HCT116 (cell line): Measurements from ENCODE around the gene MCF2L2. TPM values are rescaled to one million over a fixed set of nuclear protein-coding genes. Genes with fewer than 3 reads are reported as not detected.

Source experiments
- ATAC-seq: fragments of 200-7000 bp; cut with Tn5 transposase; 2 replicates; pipeline ENCODE4 v1.9.1; 2020; ENCODE audit warnings: mild to moderate bottlenecking, moderate library complexity
- BruUV-seq: library from RNA; stranded (reverse); fragments of 400-500 nt; replicated peaks from 2 replicates; lab custom pipeline; 2021; lab: Mats Ljungman, UMichigan
- CTCF ChIA-PET: fragments of 300-600 bp; sonication (Branson Sonifier 250); formaldehyde crosslinking; loops from one replicate; lab custom pipeline; 2021; ENCODE audit warnings: antibody characterized with exemption; lab: Charles Lee
- POLR2A ChIA-PET: fragments of 300-600, 350-600 bp; sonication (Branson Sonifier 250); formaldehyde crosslinking; loops from one replicate; lab custom pipeline; 2021; ENCODE audit warnings: antibody characterized with exemption; lab: Charles Lee
- RAD21 ChIA-PET, 2 experiments: fragments of 300-600 bp; sonication (Branson Sonifier 250); formaldehyde crosslinking; loops; one replicate each; lab custom pipeline; 2023; ENCODE audit warnings: low total read pairs in 2 of 2; ENCODE audit not compliant: uncharacterized antibody in 2 of 2, unreplicated experiment in 2 of 2, low non-redundant PET in 1 of 2; lab: Charles Lee
- DNase-seq: peaks from one replicate; pipeline ENCODE4 v3.0.0-alpha.2; 2010; ENCODE audit warnings: low read depth, low spot score
- H2AFZ ChIP-seq: fragments of 200-600 bp; shearing (Covaris generic), sonication (generic); 2 replicates; pipeline ENCODE4 v1.6.1; 2017; ENCODE audit warnings: low read depth, mixed run types, mixed read lengths, antibody characterized with exemption, low read length; ENCODE audit not compliant: poor library complexity, severe bottlenecking
- H3K27ac ChIP-seq: 2 replicates; pipeline ENCODE4 v1.5.1; 2012; ENCODE audit warnings: low read depth, low read length
- H3K27me3 ChIP-seq: fragments of 200-600 bp; sonication (generic); 2 replicates; pipeline ENCODE4 v1.6.1; 2016; ENCODE audit warnings: mixed run types, low read length, mixed read lengths; ENCODE audit not compliant: insufficient read depth
- H3K36me3 ChIP-seq, 2 experiments: fragments of 200-500 bp in 1 of 2; fragments of 200-600 bp in 1 of 2; sonication (Bioruptor generic) in 1 of 2; sonication (generic) in 1 of 2; 2 replicates each; pipeline versions ENCODE4 v1.5.1 to v1.6.1; 2014 to 2016; ENCODE audit warnings: low read length in 2 of 2, inconsistent platforms in 1 of 2, mixed read lengths in 1 of 2, mixed run types in 1 of 2; ENCODE audit not compliant: insufficient read depth in 2 of 2, control insufficient read depth in 1 of 2
- H3K4me1 ChIP-seq, 2 experiments: fragments of 200-600 bp in 1 of 2; sonication (generic) in 1 of 2; 2 replicates each; pipeline versions ENCODE4 v1.5.1 to v1.6.1; 2012 to 2017; ENCODE audit warnings: low read length in 2 of 2, inconsistent platforms in 1 of 2, mild to moderate bottlenecking in 1 of 2, mixed read lengths in 1 of 2, mixed run types in 1 of 2, moderate library complexity in 1 of 2; ENCODE audit not compliant: insufficient read depth in 2 of 2, control insufficient read depth in 1 of 2
- H3K4me2 ChIP-seq: fragments of 200-600 bp; sonication (generic); 2 replicates; pipeline ENCODE4 v1.6.1; 2017; ENCODE audit warnings: mixed run types, low read length, mixed read lengths
- H3K4me3 ChIP-seq, 2 experiments: fragments of 200-600 bp in 1 of 2; sonication (generic) in 1 of 2; replicated peaks in 1 of 2; 2 replicates each; pipeline ENCODE4 v1.5.1; 2011 to 2016; ENCODE audit warnings: low read length in 2 of 2, control low read depth in 1 of 2, low read depth in 1 of 2, mild to moderate bottlenecking in 1 of 2, mixed read lengths in 1 of 2, mixed run types in 1 of 2
- H3K79me2 ChIP-seq: fragments of 200-600 bp; sonication (generic); 2 replicates; pipeline ENCODE4 v1.6.1; 2017; ENCODE audit warnings: mild to moderate bottlenecking, mixed run types, low read length, moderate library complexity, mixed read lengths; ENCODE audit not compliant: insufficient read depth
- H3K9ac ChIP-seq: fragments of 200-600 bp; sonication (generic); 2 replicates; pipeline ENCODE4 v1.6.1; 2016; ENCODE audit warnings: low read length, mixed read lengths
- H3K9me2 ChIP-seq: fragments of 200-600 bp; sonication (generic), shearing (Covaris generic); 2 replicates; pipeline ENCODE4 v1.6.1; 2017; ENCODE audit warnings: mixed run types, mild to moderate bottlenecking, moderate library complexity; ENCODE audit not compliant: insufficient read depth
- H3K9me3 ChIP-seq, 2 experiments: fragments of 200-500 bp in 1 of 2; fragments of 200-600 bp in 1 of 2; sonication (Bioruptor generic) in 1 of 2; sonication (generic) in 1 of 2; 2 replicates each; pipeline ENCODE4 v1.6.1; 2014 to 2017; ENCODE audit warnings: low read length in 2 of 2, mixed read lengths in 2 of 2, inconsistent platforms in 1 of 2, low read depth in 1 of 2, mild to moderate bottlenecking in 1 of 2, mixed run types in 1 of 2, moderate library complexity in 1 of 2; ENCODE audit not compliant: control insufficient read depth in 1 of 2, insufficient read depth in 1 of 2
- H4K20me1 ChIP-seq: fragments of 200-600 bp; sonication (generic), shearing (Covaris generic); 2 replicates; pipeline ENCODE4 v1.6.1; 2017; ENCODE audit warnings: mixed run types, mild to moderate bottlenecking, moderate library complexity; ENCODE audit not compliant: insufficient read depth
- CBX3 ChIP-seq: IDR thresholded peaks from 2 replicates; pipeline ENCODE4 v1.6.1; 2012; ENCODE audit warnings: low read depth
- EGR1 ChIP-seq: IDR thresholded peaks from 2 replicates; pipeline ENCODE4 v1.6.1; 2012; ENCODE audit warnings: low read depth
- ELF1 ChIP-seq: IDR thresholded peaks from 2 replicates; pipeline ENCODE4 v1.6.1; 2012; ENCODE audit warnings: low read depth, borderline replicate concordance
- EZH2 ChIP-seq: fragments of 200-600 bp; sonication (generic); IDR thresholded peaks from 2 replicates; pipeline ENCODE4 v1.6.1; 2017; ENCODE audit warnings: antibody characterized with exemption, mixed run types
- POLR2A ChIP-seq: IDR thresholded peaks from 2 replicates; pipeline ENCODE4 v1.7.0; 2011; ENCODE audit warnings: borderline replicate concordance; ENCODE audit not compliant: insufficient read depth, insufficient read length; ENCODE audit errors: extremely low read depth
- RAD21 ChIP-seq: IDR thresholded peaks from 2 replicates; pipeline ENCODE4 v1.6.1; 2012; ENCODE audit warnings: low read depth, mild to moderate bottlenecking
- SIN3A ChIP-seq: IDR thresholded peaks from 2 replicates; pipeline ENCODE4 v1.6.1; 2012; ENCODE audit warnings: low read depth
- SRF ChIP-seq: IDR thresholded peaks from 2 replicates; pipeline ENCODE4 v1.6.1; 2012; ENCODE audit warnings: low read depth
- TCF7L2 ChIP-seq: IDR thresholded peaks from 2 replicates; pipeline ENCODE4 v1.7.0; 2011; ENCODE audit warnings: borderline replicate concordance, inconsistent platforms; ENCODE audit not compliant: insufficient read depth, insufficient read length; ENCODE audit errors: extremely low read depth
- YY1 ChIP-seq: IDR thresholded peaks from 2 replicates; pipeline ENCODE4 v1.6.1; 2011; ENCODE audit warnings: low read length, low read depth, moderate library complexity, mild to moderate bottlenecking; ENCODE audit not compliant: insufficient replicate concordance; ENCODE audit errors: extremely low read depth
- ZFX ChIP-seq: fragments of 450-650 bp; IDR thresholded peaks from 2 replicates; pipeline ENCODE4 v1.6.1; 2017
- intact Hi-C: fragments of 100-400 bp; cut with micrococcal nuclease; formaldehyde crosslinking; loops from 2 replicates; pipeline ENCODE4 v1.10.0; 2022
- total RNA-seq: library from RNA; stranded (reverse); gene quantifications from one replicate; pipeline ENCODE4 v1.2.1, GENCODE V29; 2021; ENCODE audit not compliant: unreplicated experiment
- TF ChIP-seq, protein P1 (sequence below): IDR thresholded peaks from 2 replicates; pipeline ENCODE4 v1.6.1; 2012
- TF ChIP-seq, protein P2 (sequence below), 3 experiments: fragments of 200-600 bp in 1 of 3; sonication (generic) in 1 of 3; IDR thresholded peaks in 2 of 3; conservative IDR thresholded peaks in 1 of 3; 2 replicates each; pipeline ENCODE4 v1.5.1; 2012 to 2017; ENCODE audit warnings: low read depth in 2 of 3, low read length in 2 of 3, antibody characterized with exemption in 1 of 3, borderline replicate concordance in 1 of 3, control low read depth in 1 of 3, mild to moderate bottlenecking in 1 of 3, mixed read lengths in 1 of 3, mixed run types in 1 of 3, moderate library complexity in 1 of 3; ENCODE audit not compliant: insufficient read depth in 1 of 3
- TF ChIP-seq, protein P3 (sequence below): IDR thresholded peaks from 2 replicates; pipeline ENCODE4 v1.6.1; 2012; ENCODE audit warnings: low read depth

The MCF2L2 gene
- total RNA-seq, 1 experiment from 2014 or later, result 1.5 TPM

DNA sequence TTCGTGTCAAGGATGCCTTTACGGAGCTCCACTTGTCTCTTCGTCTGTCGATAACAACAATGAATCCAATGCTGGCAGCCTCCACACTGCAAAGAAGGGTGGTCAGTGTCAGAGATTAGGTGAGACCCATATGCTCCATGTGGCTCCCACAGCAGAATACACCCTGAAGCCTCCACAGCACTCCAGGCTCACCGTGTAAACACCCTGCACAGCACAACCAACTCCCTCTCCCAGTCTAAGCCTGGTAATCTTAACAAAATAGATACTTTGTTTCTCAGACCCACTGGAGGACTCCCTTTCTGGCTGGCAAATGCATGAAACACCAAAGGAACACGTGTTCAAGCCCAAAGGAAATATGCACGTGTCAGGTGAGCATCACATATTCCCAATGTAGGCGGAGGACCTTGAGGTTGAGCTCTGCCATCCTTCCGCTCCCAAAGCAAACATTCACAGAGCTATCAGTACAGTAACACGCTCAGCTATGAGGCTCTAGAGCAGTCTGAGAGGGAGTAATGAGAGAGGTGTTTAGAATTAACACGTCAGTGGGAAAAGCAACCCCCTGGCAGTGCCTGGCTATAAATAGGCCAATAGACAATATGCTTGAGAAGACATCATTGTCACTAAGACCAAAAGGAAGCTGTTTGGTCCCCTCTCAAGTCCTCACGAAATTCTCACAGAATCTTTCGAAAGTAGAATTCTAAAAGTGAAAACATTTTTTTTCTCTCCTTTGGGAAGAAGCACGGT lies 86.7 kb downstream of the MCF2L2 start:
- BruUV-seq, result no TSS peak
- CTCF ChIA-PET, result no interaction called here
- RAD21 ChIA-PET, result no interaction called here

More for the DNA sequence above, 86.7 kb downstream of the MCF2L2 start:
- H3K4me2 ChIP-seq, result no peak overlapping the region
- no peak overlapping the region for H3K27ac ChIP-seq
- no peaks in the 10 kb centered on the region for H3K27me3 ChIP-seq
- no peaks in the 10 kb centered on the region for H3K9me2 ChIP-seq
- no peak for ATAC-seq
- H2AFZ ChIP-seq, result no peak overlapping the region
- POLR2A ChIA-PET, result no interaction called here
- intact Hi-C loops, result no loop called here
- no peaks in the 10 kb centered on the region for H3K4me1 ChIP-seq
- H3K4me3 ChIP-seq, result no peak overlapping the region
- H3K9me3 ChIP-seq, result no peaks in the 10 kb centered on the region
- no peaks in the 10 kb centered on the region for H3K36me3 ChIP-seq
- H3K79me2 ChIP-seq, result no peaks in the 10 kb centered on the region
- TF ChIP-seq RAD21, result no peak
- no peak for TF ChIP-seq YY1
- TF ChIP-seq TCF7L2, result no peak
- TF ChIP-seq, protein P1, sequence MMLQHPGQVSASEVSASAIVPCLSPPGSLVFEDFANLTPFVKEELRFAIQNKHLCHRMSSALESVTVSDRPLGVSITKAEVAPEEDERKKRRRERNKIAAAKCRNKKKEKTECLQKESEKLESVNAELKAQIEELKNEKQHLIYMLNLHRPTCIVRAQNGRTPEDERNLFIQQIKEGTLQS, result no peak
- no peak for TF ChIP-seq CBX3
- TF ChIP-seq, protein P2, sequence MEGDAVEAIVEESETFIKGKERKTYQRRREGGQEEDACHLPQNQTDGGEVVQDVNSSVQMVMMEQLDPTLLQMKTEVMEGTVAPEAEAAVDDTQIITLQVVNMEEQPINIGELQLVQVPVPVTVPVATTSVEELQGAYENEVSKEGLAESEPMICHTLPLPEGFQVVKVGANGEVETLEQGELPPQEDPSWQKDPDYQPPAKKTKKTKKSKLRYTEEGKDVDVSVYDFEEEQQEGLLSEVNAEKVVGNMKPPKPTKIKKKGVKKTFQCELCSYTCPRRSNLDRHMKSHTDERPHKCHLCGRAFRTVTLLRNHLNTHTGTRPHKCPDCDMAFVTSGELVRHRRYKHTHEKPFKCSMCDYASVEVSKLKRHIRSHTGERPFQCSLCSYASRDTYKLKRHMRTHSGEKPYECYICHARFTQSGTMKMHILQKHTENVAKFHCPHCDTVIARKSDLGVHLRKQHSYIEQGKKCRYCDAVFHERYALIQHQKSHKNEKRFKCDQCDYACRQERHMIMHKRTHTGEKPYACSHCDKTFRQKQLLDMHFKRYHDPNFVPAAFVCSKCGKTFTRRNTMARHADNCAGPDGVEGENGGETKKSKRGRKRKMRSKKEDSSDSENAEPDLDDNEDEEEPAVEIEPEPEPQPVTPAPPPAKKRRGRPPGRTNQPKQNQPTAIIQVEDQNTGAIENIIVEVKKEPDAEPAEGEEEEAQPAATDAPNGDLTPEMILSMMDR (IDR thresholded peaks at IDR 0.05 in 2 of 3, conservative IDR thresholded peaks at IDR 0.05 in 1 of 3; ENCODE audit: borderline replicate concordance in 1 of 3, insufficient read depth in 1 of 3, low read depth in 2 of 3, low read length in 2 of 3), result no peak
- TF ChIP-seq, protein P3, sequence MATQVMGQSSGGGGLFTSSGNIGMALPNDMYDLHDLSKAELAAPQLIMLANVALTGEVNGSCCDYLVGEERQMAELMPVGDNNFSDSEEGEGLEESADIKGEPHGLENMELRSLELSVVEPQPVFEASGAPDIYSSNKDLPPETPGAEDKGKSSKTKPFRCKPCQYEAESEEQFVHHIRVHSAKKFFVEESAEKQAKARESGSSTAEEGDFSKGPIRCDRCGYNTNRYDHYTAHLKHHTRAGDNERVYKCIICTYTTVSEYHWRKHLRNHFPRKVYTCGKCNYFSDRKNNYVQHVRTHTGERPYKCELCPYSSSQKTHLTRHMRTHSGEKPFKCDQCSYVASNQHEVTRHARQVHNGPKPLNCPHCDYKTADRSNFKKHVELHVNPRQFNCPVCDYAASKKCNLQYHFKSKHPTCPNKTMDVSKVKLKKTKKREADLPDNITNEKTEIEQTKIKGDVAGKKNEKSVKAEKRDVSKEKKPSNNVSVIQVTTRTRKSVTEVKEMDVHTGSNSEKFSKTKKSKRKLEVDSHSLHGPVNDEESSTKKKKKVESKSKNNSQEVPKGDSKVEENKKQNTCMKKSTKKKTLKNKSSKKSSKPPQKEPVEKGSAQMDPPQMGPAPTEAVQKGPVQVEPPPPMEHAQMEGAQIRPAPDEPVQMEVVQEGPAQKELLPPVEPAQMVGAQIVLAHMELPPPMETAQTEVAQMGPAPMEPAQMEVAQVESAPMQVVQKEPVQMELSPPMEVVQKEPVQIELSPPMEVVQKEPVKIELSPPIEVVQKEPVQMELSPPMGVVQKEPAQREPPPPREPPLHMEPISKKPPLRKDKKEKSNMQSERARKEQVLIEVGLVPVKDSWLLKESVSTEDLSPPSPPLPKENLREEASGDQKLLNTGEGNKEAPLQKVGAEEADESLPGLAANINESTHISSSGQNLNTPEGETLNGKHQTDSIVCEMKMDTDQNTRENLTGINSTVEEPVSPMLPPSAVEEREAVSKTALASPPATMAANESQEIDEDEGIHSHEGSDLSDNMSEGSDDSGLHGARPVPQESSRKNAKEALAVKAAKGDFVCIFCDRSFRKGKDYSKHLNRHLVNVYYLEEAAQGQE, result no peak
- TF ChIP-seq POLR2A, result no peak
- TF ChIP-seq SIN3A, result no peak
- TF ChIP-seq ELF1, result no peak
- TF ChIP-seq EZH2, result no peak
- TF ChIP-seq EGR1, result no peak
- TF ChIP-seq SRF, result no peak
- no peak for TF ChIP-seq ZFX
- no peak for DNase-seq
- no peak overlapping the region for H3K9ac ChIP-seq
- H4K20me1 ChIP-seq, result no peaks in the 10 kb centered on the region
